B cell (primary cell): Measurements from ENCODE around the gene AKT1. TPM values are rescaled to one million over a fixed set of nuclear protein-coding genes. Genes with fewer than 3 reads are reported as not detected.

ENCODE experiments used
- ATAC-seq: fragments of 200-7000 bp; cut with Tn5 transposase; one replicate; pipeline ENCODE4 v1.10.0; 2021; ENCODE audit warnings: low read depth, mild to moderate bottlenecking, moderate number of reproducible peaks, moderate library complexity
- CTCF ChIA-PET: fragments of 350-600 bp; sonication (Branson Sonifier 250); formaldehyde crosslinking; loops from one replicate; lab custom pipeline; 2021; ENCODE audit warnings: antibody characterized with exemption, inconsistent platforms; lab: Charles Lee
- POLR2A ChIA-PET: fragments of 350-600 bp; sonication (Branson Sonifier 250); formaldehyde crosslinking; loops from one replicate; lab custom pipeline; 2021; ENCODE audit warnings: antibody characterized with exemption; lab: Charles Lee
- DNase-seq: peaks from one replicate; pipeline ENCODE4 v3.0.0; 2013
- H2AFZ ChIP-seq: 2 replicates; pipeline ENCODE4 v1.6.1; 2012; ENCODE audit warnings: mild to moderate bottlenecking, low read depth, low read length; ENCODE audit not compliant: insufficient read depth, poor library complexity, severe bottlenecking
- H3K27ac ChIP-seq, 2 donors: 1 replicate in 1 of 2; 2 replicates in 1 of 2; pipeline ENCODE4 v1.5.1; 2012 to 2013; ENCODE audit warnings: low read length in 2 of 2, mild to moderate bottlenecking in 2 of 2, moderate library complexity in 1 of 2
- H3K27me3 ChIP-seq, 4 experiments: fragments of 200-600 bp in 1 of 4; sonication (generic) in 1 of 4; replicated peaks in 1 of 4; 1 replicate in 2 of 4; 2 replicates in 2 of 4; pipeline versions ENCODE4 v1.6.1 to v1.7.0; 2013 to 2016; ENCODE audit warnings: low read length in 3 of 4, mild to moderate bottlenecking in 2 of 4, mixed read lengths in 1 of 4, moderate library complexity in 1 of 4; ENCODE audit not compliant: insufficient read depth in 4 of 4, control insufficient read depth in 3 of 4; ENCODE audit errors: control extremely low read depth in 1 of 4
- H3K36me3 ChIP-seq, 2 experiments: replicated peaks in 1 of 2; 1 replicate in 1 of 2; 2 replicates in 1 of 2; pipeline versions ENCODE4 v1.6.1 to v1.7.1; 2013; ENCODE audit warnings: low read length in 1 of 2; ENCODE audit not compliant: insufficient read depth in 2 of 2, control insufficient read depth in 1 of 2; ENCODE audit errors: control extremely low read depth in 1 of 2, extremely low read depth in 1 of 2
- H3K4me1 ChIP-seq, 2 donors: fragments of 200-600 bp in 1 of 2; sonication (generic) in 1 of 2; 1 replicate in 1 of 2; 2 replicates in 1 of 2; pipeline versions ENCODE4 v1.5.1 to v1.6.1; 2013 to 2017; ENCODE audit warnings: low read length in 2 of 2; ENCODE audit not compliant: control insufficient read depth in 2 of 2, insufficient read depth in 2 of 2
- H3K4me2 ChIP-seq: replicated peaks from 2 replicates; pipeline ENCODE3; 2012; ENCODE audit warnings: mild to moderate bottlenecking, low read depth, low read length; ENCODE audit not compliant: poor library complexity, severe bottlenecking
- H3K4me3 ChIP-seq, 5 experiments: fragments of 200-600 bp in 1 of 5; sonication (generic) in 1 of 5; 1 replicate in 3 of 5; 2 replicates in 2 of 5; pipeline versions ENCODE4 v1.5.1 to v1.7.0; 2011 to 2016; ENCODE audit warnings: low read length in 4 of 5, mild to moderate bottlenecking in 4 of 5, low read depth in 2 of 5, control low read depth in 1 of 5, moderate library complexity in 1 of 5; ENCODE audit not compliant: insufficient read depth in 1 of 5; ENCODE audit errors: control extremely low read depth in 1 of 5, extremely low read depth in 1 of 5
- H3K79me2 ChIP-seq: fragments of 200-600 bp; sonication (generic); one replicate; pipeline ENCODE4 v1.6.0; 2016; ENCODE audit warnings: low read length; ENCODE audit not compliant: control insufficient read depth, insufficient read depth
- H3K9ac ChIP-seq: fragments of 200-600 bp; sonication (generic); 2 replicates; pipeline ENCODE4 v1.6.1; 2017; ENCODE audit warnings: mild to moderate bottlenecking, low read length, moderate library complexity
- H3K9me3 ChIP-seq, 3 donors: one replicate each; pipeline versions ENCODE4 v1.6.1 to v1.7.1; 2013; ENCODE audit warnings: low read length in 2 of 3; ENCODE audit not compliant: control insufficient read depth in 2 of 3, insufficient read depth in 1 of 3; ENCODE audit errors: control extremely low read depth in 1 of 3
- H4K20me1 ChIP-seq: 2 replicates; pipeline ENCODE4 v1.6.0; 2012; ENCODE audit warnings: mild to moderate bottlenecking, low read length; ENCODE audit not compliant: insufficient read depth, control insufficient read depth, poor library complexity, severe bottlenecking
- H3K27ac Mint-ChIP-seq: one replicate; pipeline ENCODE4 v1.8.0; 2021; ENCODE audit warnings: mixed read lengths
- H3K27me3 Mint-ChIP-seq: one replicate; pipeline ENCODE4 v1.8.0; 2021; ENCODE audit warnings: mixed read lengths
- H3K4me1 Mint-ChIP-seq: one replicate; pipeline ENCODE4 v1.8.0; 2021; ENCODE audit warnings: mixed read lengths
- H3K4me3 Mint-ChIP-seq: one replicate; pipeline ENCODE4 v1.8.0; 2021; ENCODE audit warnings: mixed read lengths
- H3K9me3 Mint-ChIP-seq: one replicate; pipeline ENCODE4 v1.8.0; 2022; ENCODE audit warnings: mixed read lengths; ENCODE audit not compliant: insufficient read depth
- CTCF ChIP-seq: fragments of 200-600 bp; IDR thresholded peaks from one replicate; pipeline ENCODE4 v1.8.0; 2022; ENCODE audit warnings: antibody characterized with exemption, mild to moderate bottlenecking
- EZH2 ChIP-seq: IDR thresholded peaks from 2 replicates; pipeline ENCODE4 v1.6.1; 2012; ENCODE audit warnings: borderline replicate concordance, low read depth, mild to moderate bottlenecking, moderate library complexity, low read length; ENCODE audit not compliant: insufficient read depth, poor library complexity, severe bottlenecking
- WGBS: methylation state at CpG from one replicate; pipeline ENCODE4 v1.1.5; 2013; ENCODE audit warnings: missing lambda C conversion rate; ENCODE audit not compliant: insufficient coverage; 5-methylcytosine and 5-hydroxymethylcytosine counted together
- intact Hi-C: fragments of 100-400 bp; cut with micrococcal nuclease; formaldehyde crosslinking; loops from one replicate; pipeline ENCODE4 v1.10.0; 2022
- polyA plus RNA-seq: library from polyadenylated mRNA; depleted of rRNA; stranded (reverse); fragments of >200 nt; gene quantifications from 2 replicates; pipeline ENCODE4 v1.2.3, GENCODE V29; 2012
- total RNA-seq, 2 donors: library from RNA; stranded (reverse); fragments of 120-200 nt in 1 of 2; gene quantifications; 1 replicate in 1 of 2; 2 replicates in 1 of 2; pipeline versions ENCODE4 v1.2.3 to v1.2.4, GENCODE V29; 2013 to 2022

The AKT1 gene
- total and polyA plus RNA-seq, 2 donors (not counting 1 experiment from before 2014, with no cell fraction given) = 71.1 to 90.1 TPM

- ATAC-seq (no peak), DNase-seq (no peak)
- Histone ChIP-seq H3K4me3 (no peak overlapping the region), H3K9ac (no peak overlapping the region), H3K36me3 (peaks cover 0 to 5% of the 10 kb centered on the region in 2 experiments), H3K79me2 (no peaks in the 10 kb centered on the region), H3K4me1 (peaks cover 0 to 8% of the 10 kb centered on the region in 2 donors), H3K4me2 (no peak overlapping the region), H3K27me3 (no peaks in the 10 kb centered on the region), H3K9me3 (peaks cover 0 to under 1% (median 0%) of the 10 kb centered on the region in 3 donors), H2AFZ (no peak overlapping the region), H3K27ac (no peak overlapping the region), H4K20me1 (peaks cover 9% of the 10 kb centered on the region)
- Mint-ChIP-seq H3K27me3 (no peaks in the 10 kb centered on the region), H3K4me1 (peaks cover 8% of the 10 kb centered on the region), H3K4me3 (no peak overlapping the region), H3K27ac (no peak overlapping the region), H3K9me3 (no peaks in the 10 kb centered on the region)
- intact Hi-C loops = no loop called here
- no peak for TF ChIP-seq EZH2
- TF ChIP-seq CTCF = no peak
- ChIA-PET CTCF (interaction anchor here (1.2 to 6.1 kb wide), 2 partner anchors 14 to 61 kb away, joined by 3 to 89 read pairs; no protein-coding TSS in a partner anchor), POLR2A (no interaction called here)
- 100% methylated on average over 1 of the region's 3 CpGs for WGBS
Observed at GRCh38 chr14:104765517-104765916, 30.0 kb downstream of the AKT1 start.

- ChIA-PET CTCF (interaction anchor here (1.1 kb wide), 1 partner anchor 9 kb away, joined by 4 read pairs; no protein-coding TSS in a partner anchor), POLR2A (no interaction called here)
- 91% methylated on average over 17 of the region's 30 CpGs for WGBS
- DNase-seq (no peak), ATAC-seq (no peak)
- no peak overlapping the region for H2AFZ ChIP-seq
- TF ChIP-seq CTCF (no peak), EZH2 (no peak)
- no peak overlapping the region for H3K27ac ChIP-seq
- Mint-ChIP-seq H3K27ac (no peak overlapping the region), H3K9me3 (no peaks in the 10 kb centered on the region), H3K4me3 (no peak overlapping the region), H3K4me1 (peaks cover 14% of the 10 kb centered on the region), H3K27me3 (no peaks in the 10 kb centered on the region)
- H3K9me3 ChIP-seq = peaks cover 0 to 4% (median 0%) of the 10 kb centered on the region in 3 donors
- H3K36me3 ChIP-seq = peaks cover 0 to 43% of the 10 kb centered on the region in 2 experiments
- intact Hi-C loops = no loop called here
- peaks cover 62% of the 10 kb centered on the region for H4K20me1 ChIP-seq
- peaks cover 13% of the 10 kb centered on the region for H3K79me2 ChIP-seq
- H3K9ac ChIP-seq = no peak overlapping the region
- H3K4me2 ChIP-seq = no peak overlapping the region
- H3K4me1 ChIP-seq = peaks cover 3 to 4% of the 10 kb centered on the region in 2 donors
- no peaks in the 10 kb centered on the region for H3K27me3 ChIP-seq
- H3K4me3 ChIP-seq = no peak overlapping the region
Observed at GRCh38 chr14:104758981-104759969, 36.3 kb downstream of the AKT1 start.
